Right ventricle myocardium inferior (tissue), 1 donor: Measurements from ENCODE around the gene GATM. TPM values are rescaled to one million over a fixed set of nuclear protein-coding genes. Genes with fewer than 3 reads are reported as not detected.
A peak's percentile ranks its signal among the peaks of the same experiment; 100 is the strongest.

Experiments
- ATAC-seq: fragments of 200-7000 bp; cut with Tn5 transposase; one replicate; pipeline ENCODE4 v1.9.1; 2020; ENCODE audit warnings: mild to moderate bottlenecking, moderate library complexity
- DNase-seq: peaks from one replicate; pipeline ENCODE4 v3.0.0; 2021; ENCODE audit errors: missing footprints
- intact Hi-C: fragments of 100-400 bp; cut with DNase I; formaldehyde crosslinking; loops from one replicate; pipeline ENCODE4 v1.11.0; 2022
- total RNA-seq: library from RNA; stranded (reverse); fragmentation: NEBNext Ultra II Directional; extraction: Animal tissue kit (Norgen Biotek cat#: 25700); gene quantifications from one replicate; pipeline ENCODE4 v1.2.1, GENCODE V29; 2021
- donor health status: DM: no; HTN: yes; CAD: no; lungs with severe emphysema.

The GATM gene
- total RNA-seq, 1 donor from 2014 or later = 42.0 TPM

DNA sequence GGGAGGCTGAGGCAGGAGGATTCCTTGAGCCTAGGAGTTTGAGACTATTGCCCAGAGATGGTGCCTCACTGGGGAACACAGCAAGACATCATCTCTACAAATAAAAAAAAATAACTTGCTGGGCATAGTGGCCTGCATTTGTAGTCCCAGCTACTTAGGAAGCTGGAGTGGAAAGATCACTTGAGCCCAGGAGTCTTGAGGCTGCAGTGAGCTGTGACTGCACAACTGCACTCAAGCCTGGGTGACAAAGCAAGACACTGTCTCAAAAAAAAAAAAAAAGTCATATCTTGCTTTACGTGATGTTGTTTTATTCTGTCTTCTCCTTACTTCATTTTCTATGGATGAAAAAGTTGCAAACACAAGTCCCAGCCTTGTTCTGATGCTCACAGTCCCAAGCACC is 14.1 kb downstream of the GATM start:
- no peak for ATAC-seq
- intact Hi-C loops = no loop called here
- no peak for DNase-seq

DNA sequence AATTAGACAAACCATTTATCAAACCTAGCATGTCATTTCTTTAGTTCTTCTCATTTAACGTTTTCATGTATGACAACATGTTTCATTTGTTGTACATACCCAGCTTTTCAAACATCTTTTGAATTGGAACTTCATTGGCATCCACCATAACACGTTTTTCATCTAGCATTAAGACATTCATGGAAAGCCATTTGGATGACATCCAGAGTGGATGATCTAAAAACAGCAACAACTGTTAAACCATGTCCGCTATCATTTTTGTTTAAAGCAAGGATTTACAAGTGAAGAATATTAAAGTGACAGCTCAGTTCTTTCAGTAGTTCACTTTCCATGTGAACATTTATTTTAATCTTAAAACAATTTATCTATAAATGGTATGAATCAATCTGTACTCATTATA is 14.5 kb downstream of the GATM start:
- DNase-seq (no peak), ATAC-seq (no peak)
- intact Hi-C loops = no loop called here

GRCh38 chr15:45363334-45363733 is 15.0 kb downstream of the GATM start:
- DNase-seq = no peak
- intact Hi-C loops = no loop called here
- ATAC-seq = no peak

DNA sequence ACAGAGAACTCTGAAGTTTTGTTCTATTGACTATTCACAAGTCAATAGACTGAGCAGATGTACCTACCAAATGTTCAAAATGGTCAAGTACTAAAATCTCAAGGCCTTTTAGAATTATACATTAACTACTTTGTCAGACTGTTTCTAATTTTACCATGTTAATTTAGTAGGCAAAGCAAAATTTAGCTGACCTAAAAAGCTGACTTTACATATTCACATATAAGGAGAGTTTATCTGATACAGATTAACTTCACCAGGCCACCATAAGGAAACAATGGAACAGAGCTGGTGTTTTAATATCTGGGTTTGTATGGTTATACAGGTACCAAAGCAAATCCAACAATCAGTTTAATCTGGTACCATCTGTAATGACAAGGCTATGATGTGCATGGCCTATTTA is 15.9 kb downstream of the GATM start:
- no peak for ATAC-seq
- intact Hi-C loops = no loop called here
- DNase-seq = no peak

DNA sequence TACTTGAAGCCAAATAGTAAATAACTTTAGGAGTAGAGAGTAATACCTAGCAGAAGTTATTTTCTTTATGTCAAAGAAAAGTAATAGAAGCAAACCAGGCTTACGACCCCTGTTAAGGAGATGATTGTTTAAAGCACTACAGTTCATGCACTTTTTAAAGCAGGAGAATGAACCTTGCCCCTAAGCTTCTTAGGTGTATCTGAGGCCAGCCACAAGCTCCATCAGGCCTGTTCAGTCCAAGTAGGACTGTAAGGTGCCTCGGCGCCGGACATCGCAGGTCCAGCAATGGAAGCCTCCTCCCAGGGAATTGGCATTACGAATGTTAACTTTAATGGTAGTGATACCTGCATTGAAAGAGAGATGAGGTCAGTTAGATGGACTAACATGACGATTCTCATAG is 16.5 kb downstream of the GATM start:
- ATAC-seq = no peak
- no peak for DNase-seq
- intact Hi-C loops = no loop called here

DNA sequence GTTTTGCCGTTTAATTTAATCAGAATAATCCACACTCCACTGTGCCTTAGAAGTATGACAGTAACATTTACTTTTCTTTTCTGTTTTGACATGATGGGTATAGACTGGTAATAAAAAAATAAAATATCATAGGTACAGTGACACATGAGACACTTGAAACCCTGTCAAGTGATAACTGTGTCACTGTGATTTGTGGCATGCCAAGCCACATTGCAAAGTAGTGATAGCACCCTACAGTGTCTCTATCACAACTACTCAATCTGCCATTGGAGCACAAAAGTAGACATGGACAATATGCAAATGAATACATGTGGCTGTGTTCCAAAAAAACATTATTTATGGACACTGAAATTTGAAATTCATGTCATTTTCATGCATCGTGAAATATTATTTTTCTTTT is 22.5 kb downstream of the GATM start:
- DNase-seq = no peak
- intact Hi-C loops = no loop called here
- no peak for ATAC-seq

DNA sequence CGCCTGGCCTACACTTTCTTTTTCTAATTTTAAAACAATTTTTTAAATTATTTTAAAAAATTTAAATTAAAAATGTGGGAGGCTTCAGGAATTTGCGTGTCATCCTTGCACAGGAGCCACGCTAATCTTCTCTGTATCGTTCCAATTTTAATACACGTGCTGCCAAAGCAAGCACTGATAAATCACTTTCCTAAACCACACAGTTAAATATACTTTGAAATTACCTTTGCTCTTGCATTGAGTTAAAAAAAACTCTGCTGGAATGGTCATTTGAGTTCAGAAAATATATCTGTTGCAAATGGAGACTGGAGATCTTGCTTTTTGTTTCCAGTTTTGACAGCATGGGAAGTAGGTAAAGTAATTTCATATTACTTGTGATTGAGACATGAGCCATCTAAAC is 23.6 kb downstream of the GATM start:
- intact Hi-C loops = no loop called here
- DNase-seq (no peak), ATAC-seq (no peak)

GRCh38 chr15:45351227-45351626 is 27.1 kb downstream of the GATM start:
- ATAC-seq (no peak), DNase-seq (no peak)
- intact Hi-C loops = no loop called here

- DNase-seq (no peak), ATAC-seq (no peak)
- intact Hi-C loops = no loop called here
Observed at GRCh38 chr15:45349623-45350022, 28.7 kb downstream of the GATM start.

DNA sequence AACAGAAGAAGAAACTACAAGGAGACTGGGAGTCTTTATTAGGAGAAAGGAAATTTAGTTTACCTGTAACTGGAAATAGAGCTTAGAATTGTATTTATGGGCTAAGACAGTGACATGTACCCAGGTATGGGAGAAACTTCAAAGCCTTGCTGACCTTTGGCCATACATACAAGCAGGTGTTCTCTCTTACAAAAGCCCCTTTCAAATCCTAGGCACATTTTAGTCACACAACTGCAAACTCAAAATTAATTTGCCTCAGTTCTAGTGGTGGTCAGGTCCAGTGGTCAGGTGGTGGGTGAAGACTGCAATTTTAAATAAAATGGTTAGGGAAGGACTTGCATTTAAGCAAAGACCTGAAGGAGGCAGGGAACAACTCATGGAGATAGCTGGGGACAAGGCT is 30.4 kb downstream of the GATM start:
- intact Hi-C loops = no loop called here
- DNase-seq = no peak
- ATAC-seq = no peak

DNA sequence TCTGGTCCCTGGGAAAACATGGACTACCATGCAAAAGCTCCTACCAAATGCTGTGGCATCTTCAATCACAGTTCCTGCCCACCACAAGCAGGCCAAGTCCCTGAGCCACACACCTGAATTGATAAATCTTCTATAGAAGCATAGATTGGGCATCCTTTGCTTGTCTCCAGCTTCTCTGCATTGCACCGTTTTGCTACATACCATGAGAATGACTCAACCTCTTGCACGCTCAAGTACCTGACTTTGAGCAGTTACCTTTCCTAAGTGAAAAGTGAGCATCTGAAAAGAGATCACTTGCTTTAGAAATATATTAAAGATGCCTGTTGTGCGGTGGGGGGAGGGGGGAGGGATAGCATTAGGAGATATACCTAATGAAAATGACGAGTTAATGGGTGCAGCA is 31.3 kb downstream of the GATM start:
- intact Hi-C loops = no loop called here
- DNase-seq (no peak), ATAC-seq (no peak)

DNA sequence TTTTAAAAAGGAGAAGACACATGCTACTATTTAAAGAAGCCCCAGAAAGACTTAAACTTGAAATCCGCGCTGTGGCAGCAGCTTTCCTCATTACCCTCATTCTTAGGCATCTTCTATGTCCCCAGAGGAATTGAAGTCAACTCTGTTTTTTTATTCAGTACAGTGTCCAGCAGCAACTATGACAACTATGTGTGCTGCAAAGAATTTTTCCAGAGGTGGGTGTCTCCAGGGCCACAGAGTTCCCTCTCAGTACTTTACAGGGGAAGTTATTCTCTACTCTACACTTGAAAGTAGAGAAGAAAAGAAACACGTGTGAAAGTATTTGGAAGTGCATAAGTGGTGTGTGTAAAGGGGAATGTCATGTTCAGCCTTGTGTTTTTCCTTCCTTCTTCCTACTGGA is 32.0 kb downstream of the GATM start:
- intact Hi-C loops = no loop called here
- ATAC-seq (no peak), DNase-seq (no peak)

DNA sequence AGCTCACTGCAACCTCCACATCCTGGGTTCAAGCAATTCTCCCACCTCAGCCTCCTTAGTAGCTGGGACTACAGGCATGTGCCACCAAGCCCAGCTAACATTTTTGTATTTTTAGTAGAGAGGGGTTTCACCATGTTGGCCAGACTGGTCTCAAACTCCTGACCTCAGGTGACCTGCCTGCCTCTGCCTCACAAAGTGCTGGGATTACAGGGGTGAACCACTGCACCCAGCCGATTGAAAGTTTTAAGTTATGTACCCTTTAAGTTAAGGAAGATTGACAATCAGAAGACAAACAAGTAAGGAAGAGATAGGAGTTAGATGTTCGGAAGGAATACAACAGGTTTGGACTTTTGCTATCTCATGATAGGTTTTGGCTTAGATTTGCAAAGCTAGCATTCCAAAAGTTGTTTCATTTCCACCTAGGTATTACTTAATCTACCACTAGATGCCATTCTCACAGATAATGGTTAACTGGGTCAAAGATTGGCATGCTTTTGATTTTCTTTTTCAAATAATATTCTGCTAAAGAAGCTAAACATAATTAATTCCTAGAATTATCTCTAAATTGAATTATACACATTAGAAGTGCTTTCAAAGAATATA is 35.0 kb downstream of the GATM start:
- ATAC-seq = no peak
- no peak for DNase-seq
- intact Hi-C loops = no loop called here

GRCh38 chr15:45341790-45342189 is 36.6 kb downstream of the GATM start:
- intact Hi-C loops = no loop called here
- DNase-seq (no peak), ATAC-seq (no peak)

DNA sequence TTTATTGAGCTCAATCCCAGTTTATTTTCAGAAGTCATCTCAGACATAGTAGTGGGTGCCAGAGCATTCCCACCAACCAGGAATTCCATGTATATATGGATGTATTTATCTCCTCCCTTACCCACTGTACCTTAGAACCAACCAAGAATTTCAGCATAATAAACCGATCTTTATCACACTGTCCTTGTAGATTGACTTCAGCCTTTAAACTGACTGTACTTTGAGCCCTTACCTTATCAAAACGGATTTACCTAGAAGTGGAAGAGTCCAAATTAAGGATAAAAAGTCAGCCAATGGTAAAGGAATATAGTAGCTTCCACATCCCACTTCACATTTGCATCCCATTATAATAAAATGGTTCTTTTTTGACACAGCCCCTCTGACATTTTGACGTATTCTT is 37.9 kb downstream of the GATM start:
- intact Hi-C loops = no loop called here
- no peak for DNase-seq
- no peak for ATAC-seq

DNA sequence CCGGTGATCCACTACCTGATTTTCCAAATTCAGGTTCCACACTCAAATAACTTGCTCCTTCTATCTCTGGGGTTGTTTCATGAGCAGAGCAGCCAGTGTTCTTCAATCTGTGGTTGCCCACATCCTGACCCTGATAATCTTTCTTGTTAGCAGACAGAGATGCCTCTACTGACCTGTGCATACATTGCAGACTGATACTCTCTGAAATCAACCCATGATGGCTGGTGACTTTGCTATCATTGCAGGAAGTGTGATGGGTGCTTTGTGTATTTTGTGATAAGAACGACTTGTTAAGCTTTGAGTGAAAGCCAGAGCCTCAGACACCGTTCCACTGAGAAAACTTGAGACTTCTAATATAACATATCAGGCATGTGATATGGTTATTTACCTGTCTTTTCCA is 39.9 kb downstream of the GATM start:
- no peak for ATAC-seq

GRCh38 chr15:45337224-45337623 is 41.1 kb downstream of the GATM start:
- intact Hi-C loops = no loop called here
- DNase-seq = no peak
- ATAC-seq = no peak

More for the DNA sequence above, 39.9 kb downstream of the GATM start:
- intact Hi-C loops = no loop called here
- DNase-seq = no peak

DNA sequence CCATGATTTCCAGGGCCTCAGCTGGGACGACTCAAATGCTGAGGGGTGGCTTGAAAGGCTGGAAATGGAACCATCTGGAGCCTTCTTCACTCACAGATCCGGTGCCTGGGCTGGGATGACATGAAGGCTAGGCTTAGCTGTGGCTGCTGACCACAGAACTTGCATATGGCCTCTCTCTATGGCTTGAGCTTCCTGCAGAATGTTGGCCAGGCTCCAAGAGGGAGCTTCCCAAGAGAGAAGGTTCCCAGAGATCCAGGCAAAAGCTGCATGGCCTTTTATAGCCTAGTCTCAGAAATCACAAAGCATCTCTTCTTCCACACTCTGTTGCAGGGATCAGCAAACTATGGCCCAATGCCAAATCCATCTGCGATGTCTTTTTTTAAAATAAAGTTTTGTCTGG is 44.8 kb downstream of the GATM start:
- DNase-seq = peak; percentile 76
- ATAC-seq = peak; percentile 82
- intact Hi-C loops = no loop called here

DNA sequence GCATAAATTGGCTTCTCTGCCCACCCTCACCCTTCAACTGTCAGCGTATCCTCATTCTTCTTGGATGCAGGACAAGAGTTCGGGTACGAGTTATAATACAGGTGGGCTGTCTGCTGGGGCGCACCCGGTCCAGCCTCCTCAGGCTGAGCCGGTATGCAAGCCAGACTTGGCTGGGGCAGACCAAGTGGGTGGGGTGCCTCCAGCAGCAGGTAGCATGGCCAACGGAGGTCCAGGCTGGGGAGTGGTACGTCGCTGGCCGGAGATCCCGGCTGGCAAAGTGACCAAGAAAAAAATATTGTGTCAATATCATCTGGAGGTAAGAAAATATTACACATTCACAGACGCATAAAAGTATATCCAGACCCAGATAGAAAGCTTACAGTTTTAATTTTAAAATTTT is 45.6 kb downstream of the GATM start:
- DNase-seq = no peak
- intact Hi-C loops = no loop called here
- no peak for ATAC-seq

DNA sequence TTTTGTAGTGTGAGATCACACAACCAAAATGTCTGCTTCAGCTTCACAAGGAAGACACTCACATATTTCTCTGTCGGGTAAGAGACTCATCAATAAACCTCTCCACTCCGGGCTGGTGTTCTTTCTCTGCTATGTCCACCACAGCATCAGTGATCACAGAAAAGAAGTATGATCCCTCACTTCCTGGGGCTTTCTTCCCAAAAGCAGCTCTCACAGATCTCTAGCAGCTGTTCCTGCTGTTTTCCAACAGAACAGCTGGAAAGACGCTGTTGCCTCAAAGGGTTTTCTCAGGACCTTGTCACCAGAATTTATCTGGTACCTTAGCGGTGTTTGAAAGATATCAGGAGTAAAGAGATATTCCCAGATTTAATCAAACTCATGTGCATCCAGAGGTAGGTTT is 46.4 kb downstream of the GATM start:
- ATAC-seq (peak; percentile 69), DNase-seq (no peak)
- intact Hi-C loops = no loop called here

DNA sequence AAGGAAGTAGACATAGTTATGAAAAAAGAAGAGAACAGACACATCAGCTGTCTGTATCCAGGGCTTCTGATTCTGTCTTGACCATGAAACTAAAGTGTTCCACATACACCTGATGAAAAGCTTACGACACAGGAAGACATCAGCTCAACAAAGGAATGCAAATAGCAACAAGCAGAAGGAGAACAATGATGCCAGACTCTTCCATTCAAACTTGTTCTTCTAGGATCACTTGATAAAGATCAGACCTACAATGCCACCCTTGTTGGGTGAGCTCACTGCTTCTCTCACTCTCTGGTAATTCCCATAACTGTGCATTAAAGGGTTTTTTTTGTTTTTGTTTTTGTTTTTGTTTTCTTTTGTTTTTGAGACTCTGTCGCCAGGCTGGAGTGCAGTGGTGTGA is 49.7 kb downstream of the GATM start:
- intact Hi-C loops = no loop called here
- DNase-seq (no peak), ATAC-seq (no peak)

DNA sequence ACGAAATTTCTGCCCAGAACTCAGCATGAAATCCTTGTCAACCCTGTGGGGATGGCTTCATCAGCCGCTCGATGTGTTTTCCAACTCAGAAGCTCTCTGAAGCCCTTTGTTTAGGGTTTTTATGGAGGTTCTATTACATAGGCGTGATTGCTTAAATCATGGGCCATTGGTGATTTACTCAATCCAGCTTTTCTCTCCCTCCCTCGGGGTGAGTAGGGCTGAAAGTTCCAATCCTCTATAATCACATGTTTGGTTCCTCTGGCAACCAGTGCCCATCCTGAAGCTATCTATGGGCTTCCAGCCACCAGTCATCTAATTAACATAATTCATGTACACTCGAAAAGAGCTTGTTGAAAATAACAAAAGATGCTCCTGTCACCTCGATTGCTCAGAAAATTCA is 51.6 kb downstream of the GATM start:
- no peak for ATAC-seq
- DNase-seq = no peak
- intact Hi-C loops = no loop called here
